HG03064 (cell line): ENCODE data around the gene CECR2.

Experiments used
- ATAC-seq: cut with Tn5 transposase; IDR thresholded peaks from one replicate; pipeline ENCODE4 v1.9.1; 2021; ENCODE audit warnings: low read depth; ENCODE audit not compliant: unreplicated experiment

The CECR2 gene

DNA sequence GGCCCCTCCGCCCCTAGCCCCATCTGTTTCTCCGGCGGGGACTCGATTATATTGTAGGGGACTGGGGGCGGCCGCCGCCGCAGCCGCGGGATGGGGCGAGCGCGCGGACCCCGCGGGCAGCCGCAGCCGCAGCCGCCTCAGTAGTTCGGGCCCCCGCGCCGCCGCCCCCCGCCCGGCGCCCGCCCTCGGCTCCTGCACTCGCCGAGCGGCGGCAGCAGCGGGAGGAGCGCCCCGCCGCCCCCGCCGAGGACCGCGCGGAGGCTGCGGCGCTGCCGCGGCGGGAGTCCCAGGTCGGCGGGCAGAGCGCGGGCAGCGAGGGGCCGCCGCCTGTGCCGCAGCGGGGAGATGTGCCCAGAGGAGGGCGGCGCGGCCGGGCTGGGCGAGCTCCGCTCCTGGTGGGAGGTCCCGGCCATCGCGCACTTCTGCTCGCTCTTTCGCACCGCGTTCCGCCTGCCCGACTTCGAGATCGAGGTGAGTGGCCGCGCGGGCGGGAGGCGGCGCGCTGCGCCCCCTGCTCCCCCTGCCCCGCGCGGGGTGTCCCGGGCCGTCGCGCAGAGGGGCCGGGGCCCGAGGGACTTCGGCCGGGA is at the start of gene CECR2:
Gene CECR2, plus strand, starts transcription at position 22 of the 587 bp plus-strand sequence. Its CDS starts 324 bp downstream, at position 346.
- ATAC-seq, result no peak

DNA sequence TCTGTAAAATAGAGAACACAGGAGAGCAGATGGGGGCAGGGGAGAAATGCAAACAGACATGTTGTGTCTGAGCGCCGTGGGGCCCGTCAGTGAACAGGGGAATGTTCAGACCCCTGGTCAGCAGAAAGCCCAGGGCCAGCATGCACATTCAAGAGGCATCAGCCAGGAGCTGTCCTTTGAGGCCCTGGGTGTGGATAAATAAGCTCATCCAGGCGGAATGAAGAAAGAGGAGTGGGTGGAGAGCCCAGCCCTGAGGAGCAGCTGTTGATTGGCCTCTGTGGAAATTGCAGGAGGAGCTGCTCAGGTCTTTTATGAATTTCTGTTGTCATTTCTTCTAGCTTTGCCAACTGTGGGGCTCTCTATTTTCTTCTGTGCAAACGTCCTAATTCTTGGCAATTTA is 49.7 kb upstream of the CECR2 start:
- ATAC-seq, result no peak

DNA sequence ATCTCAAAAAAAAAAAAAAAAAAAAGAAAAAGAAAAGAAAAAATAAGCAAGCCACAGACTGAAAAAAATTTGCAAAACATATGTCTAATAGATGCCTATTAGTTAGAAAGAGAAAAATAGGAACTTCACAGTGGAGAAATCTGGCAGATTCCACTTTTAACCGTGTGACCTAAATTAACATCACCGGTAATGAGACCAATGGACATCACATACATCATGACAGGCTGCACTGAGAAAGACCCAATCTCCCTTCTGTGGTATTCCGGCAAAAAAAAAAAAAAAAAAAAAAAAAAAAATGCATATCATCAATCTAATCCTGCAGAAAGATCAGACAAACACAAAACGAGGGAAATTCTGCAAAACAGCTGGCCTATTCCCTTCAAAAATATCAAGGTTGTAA is 46.7 kb upstream of the CECR2 start:
- no peak for ATAC-seq

DNA sequence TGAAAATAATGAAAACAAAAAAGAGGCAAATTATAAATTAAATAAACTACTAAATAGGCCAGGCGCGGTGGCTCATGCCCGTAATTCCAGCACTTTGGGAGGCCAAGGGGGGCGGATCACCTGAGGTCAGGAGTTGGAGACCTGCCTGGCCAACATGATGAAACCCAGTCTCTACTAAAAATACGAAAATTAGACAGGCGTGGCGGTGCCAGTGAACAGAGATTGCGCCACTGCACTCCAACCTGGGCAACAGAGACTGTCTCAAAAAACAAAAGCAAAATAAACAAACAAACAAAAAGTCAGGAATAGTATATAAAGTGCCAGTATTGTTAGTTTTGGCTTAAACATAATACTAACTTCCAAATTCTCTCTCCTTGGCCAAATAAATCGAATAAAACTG is 37.6 kb upstream of the CECR2 start:
- ATAC-seq, result no peak

DNA sequence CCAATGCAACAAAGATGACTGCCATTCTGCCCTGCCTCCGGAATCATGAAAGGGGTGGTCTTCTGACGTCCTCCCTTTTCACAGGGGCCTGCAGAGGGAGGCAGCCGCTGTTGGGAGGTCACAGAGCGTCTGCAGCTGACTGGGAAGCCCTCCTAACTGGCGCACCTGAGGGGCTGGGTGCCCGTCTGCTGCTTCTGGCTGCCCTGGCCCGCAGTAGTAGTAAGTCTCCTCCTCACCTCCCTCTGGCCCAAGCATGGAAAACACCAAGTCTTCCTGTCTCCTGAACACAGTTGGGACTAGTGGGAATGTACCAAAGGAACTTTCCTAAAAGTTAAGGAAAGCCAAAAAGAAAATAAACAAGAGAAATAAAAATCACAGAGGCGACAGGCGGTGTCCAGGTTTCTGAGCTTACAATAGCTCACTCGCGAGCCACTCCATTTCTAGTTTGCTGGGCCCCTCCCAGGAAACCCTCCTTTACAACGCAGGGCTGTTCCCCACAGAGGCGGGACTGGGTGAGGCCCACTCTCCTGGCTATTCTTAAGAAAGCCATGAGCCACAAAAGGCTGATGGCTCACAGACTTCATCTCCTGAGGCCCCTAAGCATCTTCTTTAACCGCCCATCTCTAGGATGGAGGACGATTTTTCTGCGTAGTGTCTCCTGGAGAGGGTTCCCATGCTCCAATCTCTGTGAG is 37.0 kb upstream of the CECR2 start:
- ATAC-seq, result no peak

DNA sequence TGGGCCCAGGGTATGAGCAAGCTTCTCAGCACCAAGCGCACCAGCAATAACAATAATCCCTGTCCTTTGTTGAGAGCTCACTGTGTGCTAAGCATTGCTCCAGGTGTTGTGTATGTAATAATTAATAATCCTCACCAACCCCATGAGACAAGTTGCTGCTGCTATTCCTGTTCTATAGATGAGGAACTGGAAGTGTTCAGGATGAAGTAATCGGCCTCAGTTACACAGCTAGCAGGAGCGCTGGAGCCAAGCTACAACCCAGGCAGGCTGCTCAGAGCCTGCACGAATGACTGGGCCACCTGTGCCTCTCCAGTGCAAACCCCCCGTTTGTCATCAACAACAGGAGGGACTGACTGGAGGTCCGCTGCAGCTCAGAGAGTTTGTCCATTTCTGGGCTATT is 35.2 kb upstream of the CECR2 start:
- ATAC-seq, result no peak

DNA sequence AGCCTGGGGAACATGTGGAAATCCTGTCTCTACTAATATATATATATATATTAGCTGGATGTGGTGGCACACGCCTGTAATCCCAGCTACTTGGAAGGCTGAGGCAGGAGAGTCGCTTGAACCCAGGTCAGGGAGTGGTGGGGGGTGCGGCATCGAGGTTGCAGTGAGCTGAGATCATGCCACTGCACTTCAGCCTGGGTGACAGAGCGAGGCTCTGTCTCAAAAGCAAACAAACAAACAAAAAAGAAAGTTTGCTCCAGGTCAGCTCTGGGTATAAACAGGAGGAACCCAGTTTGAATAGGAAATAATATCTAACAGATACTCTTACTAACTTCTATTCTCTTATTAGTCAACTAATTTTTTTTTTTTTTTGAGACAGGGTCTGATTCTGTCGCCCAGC is 34.3 kb upstream of the CECR2 start:
- ATAC-seq, result no peak

DNA sequence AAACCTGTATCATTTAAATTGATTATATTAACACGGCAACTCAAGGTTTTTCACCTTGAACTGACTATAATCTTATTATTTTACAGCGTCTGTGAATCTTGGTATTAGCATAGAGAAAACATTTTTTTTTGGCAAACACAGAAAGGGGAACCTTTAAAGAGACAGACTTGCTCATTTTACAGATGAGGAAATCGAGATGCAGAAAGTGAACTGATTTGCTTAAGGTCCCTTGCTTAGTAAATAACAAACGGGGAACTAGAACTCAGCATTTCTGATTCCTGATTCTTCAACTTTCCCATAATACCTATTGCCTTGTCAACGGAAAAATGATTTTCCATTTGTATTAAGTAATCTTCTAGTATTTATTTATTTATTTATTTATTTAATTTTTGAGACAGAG is 33.2 kb upstream of the CECR2 start:
- no peak for ATAC-seq

DNA sequence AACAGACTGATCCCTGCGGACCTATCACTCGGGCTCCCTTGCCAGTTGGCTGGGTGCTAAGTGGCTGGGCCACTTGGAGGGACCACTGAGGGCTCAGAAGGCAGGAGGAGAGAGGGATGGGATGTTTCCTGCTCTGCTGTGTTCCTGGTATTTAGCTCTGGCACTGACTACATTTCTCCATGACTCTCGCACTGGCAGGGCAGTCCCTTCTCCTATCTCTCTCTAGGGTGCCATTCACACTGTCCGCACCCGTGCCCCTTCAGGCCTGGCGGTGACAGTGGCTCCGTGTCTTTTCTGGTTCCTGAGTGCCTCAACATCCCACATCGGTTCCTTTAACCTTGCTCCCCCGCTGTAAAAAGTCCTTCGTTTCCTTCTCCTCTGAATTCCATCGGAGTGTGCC is 31.6 kb upstream of the CECR2 start:
- ATAC-seq, result no peak

DNA sequence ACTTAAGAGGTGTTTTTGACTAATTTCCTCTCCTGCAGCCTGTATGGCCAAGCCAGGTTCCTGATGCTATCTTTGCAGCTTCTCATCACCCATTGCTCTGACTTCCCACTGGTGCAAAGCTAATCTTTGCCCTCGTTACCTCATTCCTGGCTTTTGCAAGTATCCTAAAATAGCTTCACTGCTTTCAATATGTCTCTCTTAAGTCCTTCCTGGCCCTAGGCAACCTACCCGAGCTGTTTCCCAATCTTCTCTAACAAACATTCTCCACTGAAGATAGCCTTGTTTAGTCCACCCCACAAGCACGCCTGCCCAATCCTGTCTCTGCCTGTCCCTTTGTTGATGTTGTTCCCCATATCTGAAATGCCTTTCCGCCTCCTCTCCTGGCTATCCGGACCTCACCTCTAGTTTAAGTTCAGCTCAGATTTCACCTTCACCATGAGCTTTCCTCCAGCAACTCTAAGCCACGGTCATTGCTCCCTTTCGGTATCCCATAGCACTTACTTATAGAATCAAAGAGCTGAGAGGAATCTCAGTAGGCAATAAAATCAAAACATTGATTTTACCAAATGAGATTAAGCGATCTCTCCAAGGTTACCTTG is 30.1 kb upstream of the CECR2 start:
- ATAC-seq, result no peak

DNA sequence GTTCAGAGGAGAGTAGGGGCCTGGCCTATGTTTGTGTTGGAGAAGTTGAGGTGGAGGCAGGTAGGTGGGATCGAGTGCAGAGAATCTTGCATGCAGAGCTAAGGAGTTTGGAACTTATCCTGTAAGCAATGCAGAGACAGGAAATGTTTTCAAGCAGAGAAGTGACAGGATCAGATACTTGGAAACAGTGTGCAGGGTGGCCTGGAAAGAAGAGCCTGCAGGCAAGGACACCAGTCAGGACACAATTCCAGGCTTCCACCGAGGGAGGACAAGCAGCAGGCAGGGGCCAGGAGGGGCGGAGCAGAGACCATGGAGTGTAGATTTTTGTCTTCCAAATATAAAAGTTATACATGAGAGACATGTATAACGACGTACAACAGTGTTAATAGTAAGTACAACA is 26.9 kb upstream of the CECR2 start:
- no peak for ATAC-seq

DNA sequence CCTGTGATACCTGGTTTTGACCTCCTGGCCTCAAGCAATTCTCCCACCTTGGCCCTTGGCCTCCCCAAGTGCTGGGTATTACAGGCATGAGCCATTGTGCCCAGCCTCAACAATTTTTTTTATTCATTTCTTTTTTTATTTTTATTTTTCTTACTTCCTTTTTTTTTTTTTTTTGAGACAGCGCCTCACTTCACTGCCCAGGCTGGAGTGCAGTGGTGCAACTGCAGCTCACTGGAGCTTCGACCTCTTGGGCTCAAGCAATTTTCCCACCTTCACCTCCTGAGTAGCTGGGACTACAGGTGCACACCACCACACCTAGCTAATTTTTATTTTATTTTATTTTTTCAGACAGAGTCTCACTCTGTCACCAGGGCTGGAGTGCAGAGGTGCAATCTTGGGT is 25.5 kb upstream of the CECR2 start:
- no peak for ATAC-seq

DNA sequence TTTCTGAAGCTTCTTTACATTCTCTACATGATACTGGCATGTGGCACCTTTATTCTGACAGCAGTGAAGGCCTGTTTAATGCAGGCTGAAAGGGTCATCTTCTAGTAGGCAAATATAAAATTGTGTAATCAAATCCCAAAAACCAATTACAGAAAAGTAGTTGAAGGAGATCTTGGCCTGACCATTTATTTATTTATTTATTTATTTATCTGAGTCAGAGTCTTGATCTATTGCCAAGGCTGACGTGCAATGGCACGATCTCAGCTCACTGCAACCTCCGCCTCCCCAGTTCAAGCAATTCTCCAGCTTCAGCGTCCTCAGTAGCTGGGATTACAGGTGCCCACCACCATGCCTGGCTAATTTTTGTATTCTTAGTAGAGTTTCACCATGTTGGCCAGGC is 22.7 kb upstream of the CECR2 start:
- no peak for ATAC-seq

DNA sequence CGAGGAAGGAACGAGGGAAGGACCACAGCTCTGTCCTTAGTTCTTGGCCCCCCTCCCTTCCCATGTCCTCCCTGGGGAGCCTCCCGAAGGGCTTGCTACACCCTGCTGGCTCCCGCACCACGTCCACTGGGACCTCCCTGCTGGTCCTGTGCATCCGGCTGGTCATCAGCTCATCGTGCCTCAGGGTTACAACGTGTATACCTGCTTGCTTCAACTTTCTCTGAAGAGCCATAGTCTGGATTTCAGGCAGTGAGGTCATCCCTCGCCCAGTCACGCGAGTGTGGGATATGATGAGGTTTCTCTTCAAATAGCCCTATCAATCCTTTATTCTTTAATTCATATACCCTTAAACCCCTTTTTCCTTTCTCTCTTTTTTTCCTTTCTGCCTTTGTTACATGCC is 21.5 kb upstream of the CECR2 start:
- ATAC-seq, result no peak

DNA sequence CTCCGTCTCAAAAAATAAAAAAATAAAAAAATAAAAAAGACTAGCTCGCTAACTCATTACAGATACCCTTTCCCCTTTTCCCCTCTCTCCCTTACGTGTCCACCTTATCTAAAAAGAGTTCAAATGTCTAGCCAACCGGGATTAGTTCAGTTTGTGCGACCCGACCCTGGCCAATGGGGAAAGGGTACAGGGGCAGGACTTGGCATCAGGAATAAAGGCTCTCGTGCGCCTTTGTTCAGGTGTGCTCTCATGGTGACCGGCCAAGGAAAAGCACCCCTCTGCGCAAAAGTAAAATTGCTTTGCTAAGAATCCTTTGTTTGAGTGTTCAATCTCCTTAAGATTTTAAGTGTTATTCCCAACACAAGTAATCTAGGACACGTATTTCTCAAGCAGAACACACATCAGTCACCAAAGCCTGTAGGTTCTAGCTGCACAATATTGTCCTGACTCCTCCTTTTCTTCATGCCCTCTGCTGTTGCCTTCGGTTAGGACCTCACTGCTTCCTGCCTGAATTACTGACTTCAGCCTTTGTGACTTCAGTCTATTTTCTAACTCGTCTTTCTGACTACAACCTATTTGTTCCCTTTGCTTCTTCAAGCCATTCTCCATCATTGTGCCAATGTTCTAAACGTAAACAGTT is 20.7 kb upstream of the CECR2 start:
- no peak for ATAC-seq

DNA sequence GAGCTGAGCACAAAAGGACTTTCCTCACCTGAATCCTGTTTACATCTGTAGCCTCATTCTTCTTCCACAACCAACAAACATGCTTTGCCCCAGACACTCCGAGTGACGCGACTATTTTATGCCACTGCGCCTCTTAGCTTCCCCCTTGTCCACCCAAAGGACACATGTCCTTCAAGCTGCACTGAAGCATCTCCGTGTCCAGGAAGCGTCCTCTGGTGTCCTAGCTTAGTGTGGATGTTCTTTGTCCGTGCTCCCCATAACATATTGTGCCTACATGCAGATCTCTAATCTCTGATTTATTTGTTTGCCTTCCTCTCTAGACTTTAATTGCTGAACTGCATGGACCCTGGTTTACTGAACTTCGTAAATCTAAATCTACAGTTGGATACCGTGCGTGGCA is 20.1 kb upstream of the CECR2 start:
- ATAC-seq, result no peak

DNA sequence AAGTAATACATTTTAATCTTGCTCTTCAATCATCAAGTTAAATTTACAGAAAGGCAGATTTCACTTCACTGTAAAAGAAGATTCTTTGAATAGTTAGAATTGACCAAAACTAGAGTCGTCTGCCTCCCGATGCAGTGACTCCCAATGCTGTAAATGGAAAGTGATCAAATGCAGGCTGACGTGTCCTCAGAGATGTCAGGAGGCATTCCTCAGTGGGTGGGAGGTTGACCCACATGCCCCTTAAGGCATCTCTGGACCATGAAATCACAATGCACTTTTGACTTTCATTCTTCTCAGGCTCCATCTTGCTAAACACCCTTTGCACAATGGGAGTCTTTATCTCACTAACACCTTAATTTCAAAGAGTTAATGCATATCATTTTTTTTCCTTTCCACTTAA is 19.0 kb upstream of the CECR2 start:
- no peak for ATAC-seq

DNA sequence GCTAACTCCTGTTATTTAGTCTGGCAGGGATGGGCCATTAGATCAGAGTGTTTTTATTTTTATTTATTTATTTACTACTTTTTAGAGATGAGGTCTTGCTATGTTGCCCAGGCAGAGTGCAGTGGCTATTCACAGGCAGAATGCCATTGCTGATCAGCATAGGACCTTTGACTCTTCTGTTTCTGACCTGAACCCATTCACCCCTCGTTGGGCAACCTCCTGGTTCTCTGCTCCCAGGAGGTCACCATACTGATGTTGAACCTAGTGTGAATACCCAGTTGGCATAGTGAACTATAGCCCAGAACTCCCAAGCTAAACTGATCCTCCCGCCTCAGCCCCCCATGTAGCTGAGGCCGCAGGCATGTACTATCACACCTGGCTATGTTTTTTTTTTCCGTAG is 16.5 kb upstream of the CECR2 start:
- no peak for ATAC-seq

DNA sequence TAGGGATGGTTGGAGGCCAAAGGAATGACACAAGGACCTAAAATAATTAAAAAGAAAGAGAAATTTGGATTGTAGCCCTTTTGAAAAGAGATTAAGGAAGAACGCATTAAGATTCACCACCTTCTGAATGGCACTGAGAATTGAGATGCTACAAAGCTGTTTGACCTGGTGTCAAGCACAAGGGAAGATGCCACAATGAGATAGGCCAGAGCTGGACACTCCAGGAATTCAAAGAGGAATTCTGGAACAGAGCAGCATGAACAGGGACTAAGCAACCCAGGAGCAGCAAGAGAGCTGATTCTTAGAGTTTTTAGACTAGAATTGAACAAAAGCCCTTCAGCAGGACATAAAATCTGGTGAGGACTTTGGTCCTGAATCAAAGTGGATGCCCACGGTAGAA is 11.6 kb upstream of the CECR2 start:
- no peak for ATAC-seq

DNA sequence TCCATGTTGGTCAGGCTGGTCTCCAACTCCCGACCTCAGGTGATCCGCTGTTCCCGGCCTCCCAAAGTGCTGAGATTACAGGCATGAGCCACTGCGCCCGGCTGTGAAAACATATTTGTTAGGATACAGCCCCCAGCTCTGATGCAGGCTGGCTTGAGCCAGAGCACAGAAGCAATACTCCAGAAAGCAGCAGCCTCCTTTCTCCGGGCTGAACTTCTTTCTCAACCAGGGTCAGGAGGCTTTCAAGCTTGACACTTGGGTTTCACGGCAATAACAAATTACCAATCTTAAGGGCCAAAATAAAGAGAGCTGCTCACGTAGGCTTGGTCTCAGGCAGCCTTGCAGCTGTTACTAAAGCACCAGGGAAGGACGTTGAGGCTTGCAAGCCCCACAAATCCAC is 10.8 kb upstream of the CECR2 start:
- ATAC-seq, result no peak

DNA sequence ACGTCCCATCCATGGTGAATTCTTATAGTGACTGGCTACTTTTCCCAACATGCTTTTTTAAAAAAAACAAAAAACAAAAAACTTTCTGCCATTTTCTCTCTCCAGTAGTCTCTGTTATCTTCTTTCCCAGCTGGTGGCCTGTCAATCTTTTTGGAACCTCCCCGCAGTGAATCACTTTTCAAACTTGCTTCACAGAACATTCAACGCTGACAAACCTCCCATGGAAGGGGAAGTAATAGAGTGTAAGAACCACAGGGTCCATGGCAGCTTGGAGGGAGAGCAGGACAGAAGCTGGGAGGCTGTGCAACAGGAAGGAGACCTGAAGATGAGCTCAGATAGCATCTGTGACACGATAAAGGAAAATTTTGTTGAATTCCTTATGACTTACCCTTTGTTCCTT is 9.8 kb upstream of the CECR2 start:
- ATAC-seq, result no peak

DNA sequence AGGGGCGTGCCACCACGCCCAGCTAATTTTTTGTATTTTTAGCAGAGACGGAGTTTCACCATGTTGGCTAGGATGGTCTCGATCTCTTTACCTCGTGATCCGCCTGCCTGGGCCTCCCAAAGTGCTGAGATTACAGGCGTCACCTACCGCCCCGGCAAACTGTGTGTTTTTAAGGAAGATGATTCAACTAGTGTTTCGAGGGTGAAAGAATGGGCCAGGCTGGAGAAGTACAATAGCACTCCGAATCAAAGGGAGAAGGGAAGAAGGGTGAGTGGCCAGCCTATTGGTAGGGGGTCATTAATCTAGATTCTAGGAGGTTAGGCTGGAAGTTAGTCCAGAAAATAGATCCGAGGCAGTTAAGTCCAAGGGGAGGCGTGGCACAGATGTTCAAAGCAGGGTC is 2.9 kb upstream of the CECR2 start:
- ATAC-seq, result no peak
